ENCODE data around the gene NKTR. TPM values are rescaled to one million over a fixed set of nuclear protein-coding genes. Genes with fewer than 3 reads are reported as not detected.

The NKTR gene
- polyA plus RNA-seq, 3 donors, result 2.6 to 78.5 (median 5.8) TPM

DNA sequence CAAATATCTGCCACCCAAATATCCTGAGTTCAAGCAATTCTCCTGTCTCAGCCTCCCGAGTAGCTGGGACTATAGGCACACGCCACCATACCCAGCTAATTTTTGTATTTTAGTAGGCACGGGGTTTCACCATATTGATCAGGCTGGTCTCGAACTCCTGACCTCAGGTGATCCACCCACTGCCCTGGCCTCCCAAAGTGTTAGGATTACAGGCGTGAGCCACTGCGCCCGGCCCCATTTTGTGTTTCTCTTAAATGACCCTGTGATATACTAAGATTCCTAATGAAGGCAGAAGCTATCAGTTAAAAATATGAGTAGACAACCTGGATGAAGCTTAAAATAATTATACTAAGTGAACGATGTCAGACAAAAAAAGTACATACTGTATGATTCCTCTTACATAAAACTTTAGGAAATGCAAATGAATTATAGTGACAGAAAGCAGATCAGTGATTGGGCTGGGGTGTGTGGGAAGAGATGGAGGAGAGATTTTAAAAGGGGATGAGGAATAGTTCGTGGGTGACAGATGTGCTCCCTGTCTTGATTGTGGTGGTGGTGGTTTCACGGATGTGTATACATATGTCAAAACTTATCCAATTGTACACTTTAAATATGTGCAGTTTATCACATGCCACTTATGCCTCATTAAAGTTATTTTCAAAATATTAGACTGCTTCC is 81.0 kb downstream of the NKTR start:
- Histone ChIP-seq H3K9ac (ENCODE audit: insufficient read depth, low read length, poor library complexity, severe bottlenecking) (no peak overlapping the region), H3K4me2 (replicated peaks; ENCODE audit: extremely low read depth, low read length, poor library complexity, severe bottlenecking) (no peak overlapping the region), H3K79me2 (ENCODE audit: insufficient read depth, low read length) (no peaks in the 10 kb centered on the region), H3K4me3 (replicated peaks in 1 of 3; ENCODE audit: low read depth in 2 of 3, low read length in 3 of 3) (no peak overlapping the region), H3K27me3 (ENCODE audit: control insufficient read depth in 2 of 2, insufficient read depth in 2 of 2, low read length in 2 of 2) (peaks cover 0 to 22% of the 10 kb centered on the region in 2 donors), H3K27ac (ENCODE audit: low read depth in 1 of 2, low read length in 2 of 2) (no peak overlapping the region), H4K20me1 (ENCODE audit: insufficient read depth, low read length) (no peaks in the 10 kb centered on the region), H3K36me3 (replicated peaks in 1 of 2; ENCODE audit: control insufficient read depth in 1 of 2, insufficient read depth in 2 of 2, low read length in 2 of 2) (no peaks in the 10 kb centered on the region), H3K9me3 (replicated peaks in 1 of 2; ENCODE audit: control insufficient read depth in 1 of 2, insufficient read depth in 1 of 2, low read length in 2 of 2) (peaks cover 3 to 5% of the 10 kb centered on the region in 2 donors), H3K4me1 (ENCODE audit: control insufficient read depth in 1 of 2, insufficient read depth in 2 of 2, low read length in 2 of 2) (peaks cover 0 to 4% of the 10 kb centered on the region in 2 donors), H2AFZ (ENCODE audit: insufficient read depth, low read depth, low read length, poor library complexity, severe bottlenecking) (no peak overlapping the region)
- Mint-ChIP-seq H3K36me3 (no peaks in the 10 kb centered on the region), H3K27ac (no peak overlapping the region), H3K4me3 (no peak overlapping the region), H3K9me3 (peaks cover 0 to 13% (median 7%) of the 10 kb centered on the region in 7 donors), H3K27me3 (ENCODE audit: low read depth in 3 of 3) (peaks cover 23 to 30% (median 24%) of the 10 kb centered on the region in 3 donors), H3K4me1 (peaks cover 11% of the 10 kb centered on the region)
- intact Hi-C loops (cut with micrococcal nuclease), result no loop called here
- WGBS (ENCODE audit: insufficient coverage), result 85% methylated on average over 4 of the region's 10 CpGs
- DNase-seq, result no peak
- TF ChIP-seq CTCF (IDR thresholded peaks at IDR 0.05), result no peak

- TF ChIP-seq CTCF (IDR thresholded peaks at IDR 0.05), result no peak
- Mint-ChIP-seq H3K27ac (no peak overlapping the region), H3K27me3 (ENCODE audit: low read depth in 3 of 3) (peaks cover 32 to 39% (median 33%) of the 10 kb centered on the region in 3 donors), H3K4me1 (peaks cover 11% of the 10 kb centered on the region), H3K9me3 (peaks cover 0 to 10% (median 5%) of the 10 kb centered on the region in 7 donors), H3K4me3 (no peak overlapping the region), H3K36me3 (no peaks in the 10 kb centered on the region)
- H3K79me2 ChIP-seq (ENCODE audit: insufficient read depth, low read length), result no peaks in the 10 kb centered on the region
- no peak overlapping the region for H3K4me3 ChIP-seq (replicated peaks in 1 of 3; ENCODE audit: low read depth in 2 of 3, low read length in 3 of 3)
- intact Hi-C loops (cut with micrococcal nuclease), result no loop called here
- peaks cover 0 to 29% of the 10 kb centered on the region in 2 donors for H3K27me3 ChIP-seq (ENCODE audit: control insufficient read depth in 2 of 2, insufficient read depth in 2 of 2, low read length in 2 of 2)
- H3K4me1 ChIP-seq (ENCODE audit: control insufficient read depth in 1 of 2, insufficient read depth in 2 of 2, low read length in 2 of 2), result peaks cover 0 to 4% of the 10 kb centered on the region in 2 donors
- no peak for DNase-seq
- H3K27ac ChIP-seq (ENCODE audit: low read depth in 1 of 2, low read length in 2 of 2), result no peak overlapping the region
- no peaks in the 10 kb centered on the region for H3K36me3 ChIP-seq (replicated peaks in 1 of 2; ENCODE audit: control insufficient read depth in 1 of 2, insufficient read depth in 2 of 2, low read length in 2 of 2)
- H4K20me1 ChIP-seq (ENCODE audit: insufficient read depth, low read length), result no peaks in the 10 kb centered on the region
- H3K9ac ChIP-seq (ENCODE audit: insufficient read depth, low read length, poor library complexity, severe bottlenecking), result no peak overlapping the region
- H3K4me2 ChIP-seq (replicated peaks; ENCODE audit: extremely low read depth, low read length, poor library complexity, severe bottlenecking), result no peak overlapping the region
- WGBS (ENCODE audit: insufficient coverage), result 76% methylated on average over 11 of the region's 12 CpGs
- H3K9me3 ChIP-seq (replicated peaks in 1 of 2; ENCODE audit: control insufficient read depth in 1 of 2, insufficient read depth in 1 of 2, low read length in 2 of 2), result peaks cover 0 to 5% of the 10 kb centered on the region in 2 donors
- H2AFZ ChIP-seq (ENCODE audit: insufficient read depth, low read depth, low read length, poor library complexity, severe bottlenecking), result no peak overlapping the region
Measured at GRCh38 chr3:42682301-42683070, 82.0 kb downstream of the NKTR start.
